Effector memory CD4-positive, alpha-beta T cell (primary cell): ENCODE measurements around the gene VPS16.
"Not testable (repeated sequence)": the region's sequence is repeated elsewhere in the genome, so short reads cannot be mapped to it uniquely, and the experiment has no call there.

ENCODE experiments used
- DNase-seq, 3 donors: peaks; one replicate each; pipeline ENCODE4 v3.0.0-alpha.2; 2020
- H3K27ac ChIP-seq: 2 replicates; pipeline ENCODE4 v1.7.0; 2013; ENCODE audit warnings: mild to moderate bottlenecking, low read length, moderate library complexity; ENCODE audit not compliant: insufficient read depth, poor library complexity, severe bottlenecking
- H3K27me3 ChIP-seq: replicated peaks from 2 replicates; pipeline ENCODE4 v1.7.0; 2013; ENCODE audit warnings: mild to moderate bottlenecking, low read length; ENCODE audit not compliant: insufficient read depth, control insufficient read depth, poor library complexity, severe bottlenecking
- H3K36me3 ChIP-seq: 2 replicates; pipeline ENCODE4 v1.7.0; 2013; ENCODE audit warnings: mild to moderate bottlenecking, low read length, moderate library complexity; ENCODE audit not compliant: control insufficient read depth, insufficient read depth
- H3K4me1 ChIP-seq: 2 replicates; pipeline ENCODE4 v1.7.0; 2013; ENCODE audit warnings: low read length, mild to moderate bottlenecking; ENCODE audit not compliant: control insufficient read depth, insufficient read depth, poor library complexity, severe bottlenecking
- H3K4me3 ChIP-seq: 2 replicates; pipeline ENCODE4 v1.7.0; 2013; ENCODE audit warnings: low read length, low read depth, mild to moderate bottlenecking; ENCODE audit not compliant: insufficient read depth, poor library complexity, severe bottlenecking
- H3K9me3 ChIP-seq: 2 replicates; pipeline ENCODE4 v1.7.0; 2013; ENCODE audit warnings: mild to moderate bottlenecking, low read length, moderate library complexity; ENCODE audit not compliant: control insufficient read depth

Gene VPS16

GRCh38 chr20:2807929-2808328 is 32.6 kb upstream of the VPS16 start:
- not testable (repeated sequence) for H3K27me3 ChIP-seq, H3K9me3 ChIP-seq, H3K36me3 ChIP-seq, DNase-seq, H3K4me3 ChIP-seq, H3K4me1 ChIP-seq, H3K27ac ChIP-seq

- peaks cover 4% of the 10 kb centered on the region for H3K27me3 ChIP-seq
- no peak overlapping the region for H3K27ac ChIP-seq
- no peaks in the 10 kb centered on the region for H3K9me3 ChIP-seq
- H3K4me1 ChIP-seq, result no peaks in the 10 kb centered on the region
- no peak overlapping the region for H3K4me3 ChIP-seq
- DNase-seq, result no peak
- no peaks in the 10 kb centered on the region for H3K36me3 ChIP-seq
Measured at GRCh38 chr20:2809690-2810089, 30.9 kb upstream of the VPS16 start.

GRCh38 chr20:2812189-2812588 is 28.4 kb upstream of the VPS16 start:
- Histone ChIP-seq H3K9me3 (no peaks in the 10 kb centered on the region), H3K27me3 (no peaks in the 10 kb centered on the region), H3K4me1 (no peaks in the 10 kb centered on the region), H3K36me3 (no peaks in the 10 kb centered on the region), H3K27ac (no peak overlapping the region), H3K4me3 (no peak overlapping the region)
- no peak for DNase-seq

- Histone ChIP-seq H3K9me3 (no peaks in the 10 kb centered on the region), H3K4me3 (no peak overlapping the region), H3K4me1 (no peaks in the 10 kb centered on the region), H3K27me3 (no peaks in the 10 kb centered on the region), H3K36me3 (no peaks in the 10 kb centered on the region), H3K27ac (no peak overlapping the region)
- DNase-seq, result no peak
Measured at GRCh38 chr20:2814076-2814475, 26.5 kb upstream of the VPS16 start.

GRCh38 chr20:2814587-2815051 is 25.9 kb upstream of the VPS16 start, which contains the start of gene C20orf141:
Gene C20orf141 (plus strand): TSS chr20:2814987. CDS start chr20:2815185, 198 bp downstream.
- no peak within 1 kb of the TSS for H3K27ac ChIP-seq
- H3K4me1 ChIP-seq, result no peaks in the 10 kb centered on the region
- no peaks in the 10 kb centered on the region for H3K27me3 ChIP-seq
- H3K36me3 ChIP-seq, result no peaks in the 10 kb centered on the region
- no peaks in the 10 kb centered on the region for H3K9me3 ChIP-seq
- no peak within 1 kb of the TSS for H3K4me3 ChIP-seq
- DNase-seq, result no peak

- Histone ChIP-seq H3K9me3 (no peaks in the 10 kb centered on the region), H3K36me3 (no peaks in the 10 kb centered on the region), H3K27me3 (no peaks in the 10 kb centered on the region), H3K4me3 (no peak overlapping the region), H3K4me1 (peaks cover under 1% of the 10 kb centered on the region), H3K27ac (no peak overlapping the region)
- no peak for DNase-seq
Measured at GRCh38 chr20:2815242-2815900, 25.2 kb upstream of the VPS16 start.

- no peak for DNase-seq
- Histone ChIP-seq H3K4me3 (no peak within 1 kb of the TSS), H3K4me1 (peaks cover 8% of the 10 kb centered on the region), H3K27me3 (no peaks in the 10 kb centered on the region), H3K9me3 (no peaks in the 10 kb centered on the region), H3K36me3 (no peaks in the 10 kb centered on the region), H3K27ac (no peak within 1 kb of the TSS)
Measured at GRCh38 chr20:2816030-2816582, 24.4 kb upstream of the VPS16 start, which contains the start of gene TMEM239. Gene TMEM239 (plus strand): TSS chr20:2816364. CDS start chr20:2816555, 191 bp downstream.

- no peak overlapping the region for H3K27ac ChIP-seq
- no peaks in the 10 kb centered on the region for H3K36me3 ChIP-seq
- peaks cover 14% of the 10 kb centered on the region for H3K4me1 ChIP-seq
- no peak for DNase-seq
- no peaks in the 10 kb centered on the region for H3K9me3 ChIP-seq
- no peak overlapping the region for H3K4me3 ChIP-seq
- no peaks in the 10 kb centered on the region for H3K27me3 ChIP-seq
Measured at GRCh38 chr20:2816583-2817340, 23.8 kb upstream of the VPS16 start.

GRCh38 chr20:2817341-2817726 is 23.2 kb upstream of the VPS16 start:
- Histone ChIP-seq H3K4me1 (peaks cover 18% of the 10 kb centered on the region), H3K27me3 (no peaks in the 10 kb centered on the region), H3K36me3 (no peaks in the 10 kb centered on the region), H3K9me3 (no peaks in the 10 kb centered on the region), H3K27ac (no peak overlapping the region), H3K4me3 (no peak overlapping the region)
- DNase-seq, result no peak
